Epithelial cell of prostate (primary cell): Measurements from ENCODE around the gene NPHP4.

Experiments
- DNase-seq: peaks from one replicate; pipeline ENCODE4 v3.0.0-alpha.2; 2011; ENCODE audit warnings: low read depth, low spot score
- H3K27ac ChIP-seq: fragments of 450-650 bp; 2 replicates; pipeline ENCODE4 v1.5.1; 2017; ENCODE audit warnings: mild to moderate bottlenecking

Gene NPHP4

GRCh38 chr1:5844442-5844841 is 147.8 kb downstream of the NPHP4 start:
- no peak overlapping the region for H3K27ac ChIP-seq
- DNase-seq: no peak

GRCh38 chr1:5843521-5844096 is 148.6 kb downstream of the NPHP4 start:
- no peak overlapping the region for H3K27ac ChIP-seq
- no peak for DNase-seq

- no peak for DNase-seq
- no peak overlapping the region for H3K27ac ChIP-seq
Observed at GRCh38 chr1:5842679-5843078, 149.5 kb downstream of the NPHP4 start.

- H3K27ac ChIP-seq: no peak overlapping the region
- DNase-seq: no peak
Observed at GRCh38 chr1:5840551-5841001, 151.6 kb downstream of the NPHP4 start.

- no peak overlapping the region for H3K27ac ChIP-seq
- no peak for DNase-seq
Observed at GRCh38 chr1:5839881-5840550, 152.2 kb downstream of the NPHP4 start.

- no peak for DNase-seq
- no peak overlapping the region for H3K27ac ChIP-seq
Observed at GRCh38 chr1:5839161-5839880, 152.9 kb downstream of the NPHP4 start.

GRCh38 chr1:5837976-5838653 is 154.1 kb downstream of the NPHP4 start:
- H3K27ac ChIP-seq: no peak overlapping the region
- DNase-seq: no peak

GRCh38 chr1:5836776-5837440 is 155.3 kb downstream of the NPHP4 start:
- DNase-seq: no peak
- no peak overlapping the region for H3K27ac ChIP-seq

GRCh38 chr1:5835179-5835562 is 157.1 kb downstream of the NPHP4 start:
- no peak for DNase-seq
- H3K27ac ChIP-seq: no peak overlapping the region

GRCh38 chr1:5834477-5835178 is 157.6 kb downstream of the NPHP4 start:
- DNase-seq: no peak
- no peak overlapping the region for H3K27ac ChIP-seq

GRCh38 chr1:5833911-5834310 is 158.3 kb downstream of the NPHP4 start:
- no peak for DNase-seq

GRCh38 chr1:5832916-5833895 is 159.0 kb downstream of the NPHP4 start:
- no peak for DNase-seq

More at GRCh38 chr1:5833911-5834310, 158.3 kb downstream of the NPHP4 start:
- H3K27ac ChIP-seq: no peak overlapping the region

GRCh38 chr1:5831600-5832335 is 160.5 kb downstream of the NPHP4 start:
- DNase-seq: no peak
- no peak overlapping the region for H3K27ac ChIP-seq

More at GRCh38 chr1:5832916-5833895, 159.0 kb downstream of the NPHP4 start:
- no peak overlapping the region for H3K27ac ChIP-seq

GRCh38 chr1:5830771-5831599 is 161.2 kb downstream of the NPHP4 start:
- no peak overlapping the region for H3K27ac ChIP-seq
- no peak for DNase-seq

GRCh38 chr1:5829414-5829813 is 162.8 kb downstream of the NPHP4 start:
- no peak overlapping the region for H3K27ac ChIP-seq
- no peak for DNase-seq

- H3K27ac ChIP-seq: no peak overlapping the region
- no peak for DNase-seq
Observed at GRCh38 chr1:5828308-5828935, 163.8 kb downstream of the NPHP4 start.

GRCh38 chr1:5827516-5827915 is 164.7 kb downstream of the NPHP4 start:
- no peak overlapping the region for H3K27ac ChIP-seq
- no peak for DNase-seq
